GM12874 (cell line): Measurements from ENCODE around the gene DENND6B.
A peak's percentile ranks its signal among the peaks of the same experiment; 100 is the strongest.

ENCODE experiments used
- CTCF ChIP-seq: IDR thresholded peaks from 2 replicates; pipeline ENCODE4 v1.5.1; 2011; ENCODE audit warnings: low read depth, mild to moderate bottlenecking, control low read depth, low read length, moderate library complexity; ENCODE audit not compliant: insufficient read depth

DENND6B gene

GRCh38 chr22:50326956-50327710, at the start of gene DENND6B:
Gene DENND6B, minus strand, starts transcription at chr22:50327012. Its CDS starts 24 bp downstream, at chr22:50326988.
- peak; percentile 69 for TF ChIP-seq CTCF

GRCh38 chr22:50376085-50376651, 49.4 kb upstream of the DENND6B start:
- TF ChIP-seq CTCF, result no peak

- no peak for TF ChIP-seq CTCF
Observed at GRCh38 chr22:50371101-50371648, 44.4 kb upstream of the DENND6B start.

GRCh38 chr22:50367778-50368500, 41.1 kb upstream of the DENND6B start:
- TF ChIP-seq CTCF, result no peak

- TF ChIP-seq CTCF, result no peak
Observed at GRCh38 chr22:50363166-50363802, 36.5 kb upstream of the DENND6B start.

- TF ChIP-seq CTCF, result no peak
Observed at GRCh38 chr22:50361688-50362087, 34.9 kb upstream of the DENND6B start.

GRCh38 chr22:50361222-50361621, 34.4 kb upstream of the DENND6B start:
- no peak for TF ChIP-seq CTCF
